Stimulated activated CD8-positive, alpha-beta memory T cell treated with anti-CD3 and anti-CD28 coated beads, Interleukin-12 subunit alpha, Interleukin-12 subunit beta, amount 100 ng/mL, for 1 hour (primary cell): ENCODE data around the gene ZNF883.
"Not testable (repeated sequence)": the region's sequence is repeated elsewhere in the genome, so short reads cannot be mapped to it uniquely, and the experiment has no call there.

Experiments
- DNase-seq: peaks from one replicate; pipeline ENCODE4 v3.0.0-alpha.2; 2020; ENCODE audit warnings: low read depth

The ZNF883 gene

GRCh38 chr9:113011911-113012381 lies at the start of gene ZNF883:
Gene ZNF883, minus strand, starts transcription at chr9:113012192.
- DNase-seq: peak; percentile 6

- not testable (repeated sequence) for DNase-seq
Observed at GRCh38 chr9:113061072-113061850, 49.3 kb upstream of the ZNF883 start.

- DNase-seq: not testable (repeated sequence)
Observed at GRCh38 chr9:113059581-113060284, 47.7 kb upstream of the ZNF883 start.

- DNase-seq: no peak
Observed at GRCh38 chr9:113057193-113057592, 45.2 kb upstream of the ZNF883 start.

- DNase-seq: peak; percentile 59
Observed at GRCh38 chr9:113056191-113057106, 44.5 kb upstream of the ZNF883 start, which contains the start of gene ZFP37. Gene ZFP37, minus strand, starts transcription at chr9:113056724. Its CDS starts 36 bp downstream, at chr9:113056688.

- no peak for DNase-seq
Observed at GRCh38 chr9:113042884-113043657, 31.1 kb upstream of the ZNF883 start.

- DNase-seq: no peak
Observed at GRCh38 chr9:113026200-113026599, 14.2 kb upstream of the ZNF883 start.

- no peak for DNase-seq
Observed at GRCh38 chr9:113018247-113018646, 6.3 kb upstream of the ZNF883 start.

- DNase-seq: no peak
Observed at GRCh38 chr9:113012492-113012891, 500 bp upstream of the ZNF883 start.

- no peak for DNase-seq
Observed at GRCh38 chr9:113005777-113006176, 6.2 kb downstream of the ZNF883 start.

- no peak for DNase-seq
Observed at GRCh38 chr9:112997236-112997941, 14.6 kb downstream of the ZNF883 start.

- DNase-seq: no peak
Observed at GRCh38 chr9:112971415-112971814, 40.6 kb downstream of the ZNF883 start.

GRCh38 chr9:112970939-112971338 lies 41.1 kb downstream of the ZNF883 start:
- DNase-seq: no peak

- no peak for DNase-seq
Observed at GRCh38 chr9:112969730-112970129, 42.3 kb downstream of the ZNF883 start.

GRCh38 chr9:112955550-112955949 lies 56.4 kb downstream of the ZNF883 start:
- no peak for DNase-seq

GRCh38 chr9:112945620-112946208 lies 66.3 kb downstream of the ZNF883 start:
- no peak for DNase-seq

GRCh38 chr9:112939418-112939817 lies 72.6 kb downstream of the ZNF883 start:
- DNase-seq: no peak

- no peak for DNase-seq
Observed at GRCh38 chr9:112933696-112934095, 78.3 kb downstream of the ZNF883 start.

GRCh38 chr9:112925058-112925641 lies 86.8 kb downstream of the ZNF883 start:
- no peak for DNase-seq

GRCh38 chr9:112921549-112921948 lies 90.4 kb downstream of the ZNF883 start:
- DNase-seq: no peak
